GM19193 (cell line): ENCODE measurements around the gene DUSP2.
A peak's percentile ranks its signal among the peaks of the same experiment; 100 is the strongest.

Experiments used
- POLR2A ChIP-seq: IDR thresholded peaks from 4 replicates; pipeline ENCODE4 v1.6.1; 2011; ENCODE audit not compliant: insufficient read depth, insufficient read length; ENCODE audit errors: extremely low read depth

The DUSP2 gene

GRCh38 chr2:96145036-96145847, at the start of gene DUSP2:
DUSP2 (minus strand) TSS chr2:96145440; CDS start chr2:96145354, 86 bp downstream.
- peak; percentile 100 for TF ChIP-seq POLR2A

GRCh38 chr2:96191937-96192670, 46.9 kb upstream of the DUSP2 start:
- TF ChIP-seq POLR2A = no peak

GRCh38 chr2:96188821-96189526, 43.7 kb upstream of the DUSP2 start:
- no peak for TF ChIP-seq POLR2A

- TF ChIP-seq POLR2A = no peak
These were observed 41.3 kb upstream of the DUSP2 start for GRCh38 chr2:96186562-96186961.

GRCh38 chr2:96185516-96185915, 40.3 kb upstream of the DUSP2 start:
- no peak for TF ChIP-seq POLR2A

- TF ChIP-seq POLR2A = no peak
These were observed 39.7 kb upstream of the DUSP2 start for GRCh38 chr2:96184989-96185388.

- TF ChIP-seq POLR2A = peak; percentile 17
These were observed 38.9 kb upstream of the DUSP2 start for GRCh38 chr2:96184188-96184587.

GRCh38 chr2:96181529-96181928, 36.3 kb upstream of the DUSP2 start:
- TF ChIP-seq POLR2A = no peak

GRCh38 chr2:96180521-96180920, 35.3 kb upstream of the DUSP2 start:
- TF ChIP-seq POLR2A = no peak

GRCh38 chr2:96180002-96180401, 34.8 kb upstream of the DUSP2 start:
- no peak for TF ChIP-seq POLR2A

GRCh38 chr2:96176661-96177060, 31.4 kb upstream of the DUSP2 start:
- no peak for TF ChIP-seq POLR2A

GRCh38 chr2:96175951-96176350, 30.7 kb upstream of the DUSP2 start:
- TF ChIP-seq POLR2A = no peak

- TF ChIP-seq POLR2A = no peak
These were observed 29.3 kb upstream of the DUSP2 start for GRCh38 chr2:96174251-96175144.

GRCh38 chr2:96171831-96172230, 26.6 kb upstream of the DUSP2 start:
- no peak for TF ChIP-seq POLR2A
